H9 (cell line): ENCODE measurements around the gene ITGB7. TPM values are rescaled to one million over a fixed set of nuclear protein-coding genes. Genes with fewer than 3 reads are reported as not detected.

Source experiments
- DNase-seq: peaks from one replicate; pipeline ENCODE4 v3.0.0-alpha.2; 2017
- H2AFZ ChIP-seq: one replicate; pipeline ENCODE4 v1.6.1; 2013; ENCODE audit warnings: mild to moderate bottlenecking, low read length, control low read depth, moderate library complexity
- H2AK5ac ChIP-seq: 2 replicates; pipeline ENCODE4 v1.6.1; 2013; ENCODE audit warnings: low read length, control low read depth, mixed read lengths; ENCODE audit not compliant: insufficient read length
- H2BK120ac ChIP-seq: one replicate; pipeline ENCODE4 v1.6.1; 2013; ENCODE audit warnings: low read depth, mild to moderate bottlenecking, low read length, control low read depth, inconsistent platforms; ENCODE audit not compliant: poor library complexity, severe bottlenecking
- H2BK12ac ChIP-seq: 2 replicates; pipeline ENCODE4 v1.6.1; 2013; ENCODE audit warnings: low read length, control low read depth, mixed read lengths, low read depth; ENCODE audit not compliant: insufficient read length
- H2BK15ac ChIP-seq: 2 replicates; pipeline ENCODE4 v1.6.1; 2013; ENCODE audit warnings: low read depth, low read length, control low read depth
- H2BK20ac ChIP-seq: one replicate; pipeline ENCODE4 v1.6.1; 2013; ENCODE audit warnings: low read depth, mild to moderate bottlenecking, low read length, control low read depth, inconsistent platforms; ENCODE audit not compliant: poor library complexity, severe bottlenecking
- H2BK5ac ChIP-seq: 2 replicates; pipeline ENCODE4 v1.6.1; 2013; ENCODE audit warnings: low read length, control low read depth, mixed read lengths; ENCODE audit not compliant: insufficient read length
- H3K14ac ChIP-seq: 2 replicates; pipeline ENCODE4 v1.6.1; 2013; ENCODE audit warnings: low read length, control low read depth; ENCODE audit not compliant: insufficient read depth
- H3K18ac ChIP-seq: 2 replicates; pipeline ENCODE4 v1.6.1; 2013; ENCODE audit warnings: low read depth, mild to moderate bottlenecking, mixed read lengths, low read length, control low read depth; ENCODE audit not compliant: insufficient read length
- H3K23ac ChIP-seq: 2 replicates; pipeline ENCODE4 v1.6.1; 2013; ENCODE audit warnings: low read length, control low read depth, mixed read lengths, low read depth; ENCODE audit not compliant: insufficient read length
- H3K23me2 ChIP-seq: 2 replicates; pipeline ENCODE4 v1.6.1; 2013; ENCODE audit warnings: low read depth, mild to moderate bottlenecking, mixed read lengths, low read length, control low read depth; ENCODE audit not compliant: insufficient read length, poor library complexity, severe bottlenecking
- H3K27ac ChIP-seq: 2 replicates; pipeline ENCODE4 v1.5.1; 2013; ENCODE audit warnings: low read length, control low read depth, mixed read lengths, low read depth; ENCODE audit not compliant: insufficient read length
- H3K27me3 ChIP-seq: 2 replicates; pipeline ENCODE4 v1.6.1; 2013; ENCODE audit warnings: low read length, control low read depth, inconsistent platforms; ENCODE audit not compliant: insufficient read depth
- H3K4ac ChIP-seq: 2 replicates; pipeline ENCODE4 v1.6.1; 2013; ENCODE audit warnings: low read depth, mild to moderate bottlenecking, control low read depth, inconsistent platforms, low read length, moderate library complexity
- H3K4me1 ChIP-seq: 2 replicates; pipeline ENCODE4 v1.6.1; 2013; ENCODE audit warnings: low read length, control low read depth, inconsistent platforms; ENCODE audit not compliant: insufficient read depth
- H3K4me2 ChIP-seq: 2 replicates; pipeline ENCODE4 v1.6.1; 2013; ENCODE audit warnings: low read length, control low read depth, mixed read lengths; ENCODE audit not compliant: insufficient read length, insufficient read depth
- H3K56ac ChIP-seq: 2 replicates; pipeline ENCODE4 v1.6.1; 2013; ENCODE audit warnings: low read depth, mild to moderate bottlenecking, mixed read lengths, low read length, control low read depth; ENCODE audit not compliant: insufficient read length
- H3K79me1 ChIP-seq: 2 replicates; pipeline ENCODE4 v1.6.1; 2013; ENCODE audit warnings: low read depth, mild to moderate bottlenecking, moderate library complexity, low read length, control low read depth, inconsistent platforms; ENCODE audit not compliant: insufficient read depth, poor library complexity, severe bottlenecking
- H3K79me2 ChIP-seq: 2 replicates; pipeline ENCODE4 v1.6.1; 2013; ENCODE audit warnings: low read length, control low read depth, inconsistent platforms; ENCODE audit not compliant: insufficient read depth
- H3K9ac ChIP-seq: 2 replicates; pipeline ENCODE4 v1.6.1; 2013; ENCODE audit warnings: low read length, control low read depth, mixed read lengths; ENCODE audit not compliant: insufficient read length; ENCODE audit errors: extremely low read depth
- H3K9me3 ChIP-seq: one replicate; pipeline ENCODE4 v1.6.1; 2013; ENCODE audit warnings: low read depth, low read length, inconsistent platforms; ENCODE audit not compliant: control insufficient read depth
- H3T11ph ChIP-seq: one replicate; pipeline ENCODE4 v1.6.1; 2013; ENCODE audit warnings: mild to moderate bottlenecking, low read length, control low read depth, inconsistent platforms
- H4K20me1 ChIP-seq: one replicate; pipeline ENCODE4 v1.6.1; 2013; ENCODE audit not compliant: control insufficient read depth, insufficient read length, insufficient read depth
- H4K5ac ChIP-seq: 2 replicates; pipeline ENCODE4 v1.6.1; 2013; ENCODE audit warnings: low read depth, mild to moderate bottlenecking, mixed read lengths, low read length, control low read depth; ENCODE audit not compliant: insufficient read length
- H4K8ac ChIP-seq: replicated peaks from 2 replicates; pipeline ENCODE4 v1.6.1; 2013; ENCODE audit warnings: low read length, control low read depth, mixed read lengths, low read depth; ENCODE audit not compliant: insufficient read length
- H4K91ac ChIP-seq: 2 replicates; pipeline ENCODE4 v1.6.1; 2013; ENCODE audit warnings: low read depth, mild to moderate bottlenecking, moderate library complexity, mixed read lengths, low read length, control low read depth; ENCODE audit not compliant: insufficient read length
- H3K27ac Mint-ChIP-seq, 3 experiments: 2 replicates in 2 of 3; 3 replicates in 1 of 3; pipeline ENCODE4 v1.8.0; 2020 to 2021; ENCODE audit warnings: mixed read lengths in 3 of 3, mild to moderate bottlenecking in 1 of 3, moderate library complexity in 1 of 3
- H3K27me3 Mint-ChIP-seq: 2 replicates; pipeline ENCODE4 v1.8.0; 2021; ENCODE audit warnings: low read depth, mild to moderate bottlenecking, moderate library complexity, mixed read lengths
- H3K36me3 Mint-ChIP-seq, 3 experiments: 2 replicates in 2 of 3; 3 replicates in 1 of 3; pipeline ENCODE4 v1.8.0; 2020 to 2021; ENCODE audit warnings: low read depth in 3 of 3, mixed read lengths in 3 of 3; ENCODE audit not compliant: insufficient read depth in 1 of 3
- H3K4me1 Mint-ChIP-seq, 2 experiments: 2 replicates each; pipeline ENCODE4 v1.8.0; 2020; ENCODE audit warnings: mixed read lengths in 2 of 2
- H3K4me3 Mint-ChIP-seq, 2 experiments: 2 replicates in 1 of 2; 3 replicates in 1 of 2; pipeline ENCODE4 v1.8.0; 2020 to 2021; ENCODE audit warnings: mild to moderate bottlenecking in 2 of 2, mixed read lengths in 2 of 2, moderate library complexity in 1 of 2
- H3K9me3 Mint-ChIP-seq, 2 experiments: 2 replicates in 1 of 2; 3 replicates in 1 of 2; pipeline ENCODE4 v1.8.0; 2020; ENCODE audit warnings: mild to moderate bottlenecking in 2 of 2, mixed read lengths in 2 of 2, moderate library complexity in 1 of 2
- WGBS: extraction: QIAGEN DNeasy Blood & Tissue Kit; methylation state at CpG from one replicate; pipeline ENCODE4 v1.1.7; 2013; ENCODE audit warnings: missing lambda C conversion rate, low lambda C conversion rate, mixed read lengths; ENCODE audit not compliant: insufficient read length; ENCODE audit errors: extremely low coverage; 5-methylcytosine and 5-hydroxymethylcytosine counted together
- total RNA-seq: library from RNA; stranded (reverse); gene quantifications from 2 replicates; pipeline ENCODE4 v1.2.1, GENCODE V29; 2021
- TF ChIP-seq, protein P1 (sequence below): fragments of 200-600 bp; sonication (generic); conservative IDR thresholded peaks from 3 replicates; pipeline ENCODE4 v1.8.0; 2021; ENCODE audit warnings: antibody characterized with exemption, mild to moderate bottlenecking

The ITGB7 gene
- total RNA-seq, 1 experiment from 2014 or later, result 0.39 TPM

DNA sequence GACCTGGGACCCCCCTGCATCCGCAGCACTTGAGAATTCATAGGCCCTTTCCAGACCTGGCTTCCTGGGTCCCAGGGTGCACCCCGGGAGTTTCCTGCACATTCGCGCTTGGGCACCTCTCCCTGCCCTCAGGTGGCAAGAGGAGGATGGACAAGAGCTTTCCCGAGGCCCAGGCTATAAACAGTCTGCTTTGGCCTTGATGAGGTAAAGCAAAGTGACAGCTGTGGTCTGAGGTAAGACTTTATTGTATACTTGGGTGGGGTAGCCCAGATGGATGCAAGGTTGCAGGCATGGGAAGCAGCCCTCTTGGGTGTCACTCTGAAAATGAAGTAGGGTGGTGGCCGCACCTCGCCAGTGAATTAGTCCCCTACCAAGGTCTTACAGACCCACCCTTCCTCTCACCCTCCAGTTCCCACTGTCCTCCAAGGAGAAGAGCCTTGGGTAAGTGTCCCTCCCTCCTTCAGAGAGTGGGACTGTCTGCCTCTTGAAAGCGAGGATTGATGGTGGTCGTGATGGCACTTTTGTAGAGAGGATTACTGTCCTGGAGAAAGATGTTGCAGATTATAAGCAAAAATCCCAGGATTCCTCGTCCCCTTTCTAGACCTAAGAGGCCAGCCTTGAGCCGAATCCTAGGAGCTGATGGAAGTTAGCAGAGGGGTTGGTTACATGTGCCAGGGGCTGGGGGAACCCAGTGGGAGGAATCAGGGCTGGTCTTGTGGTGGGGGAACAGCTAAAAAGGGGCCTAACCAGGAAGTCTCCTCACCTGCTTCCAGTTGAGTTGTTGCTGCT lies 15.8 kb downstream of the ITGB7 start:
- Histone ChIP-seq H3K4me2 (no peak overlapping the region), H3K14ac (no peak overlapping the region), H3K79me1 (no peaks in the 10 kb centered on the region), H3K56ac (no peak overlapping the region), H2BK15ac (no peak overlapping the region), H4K8ac (no peak overlapping the region), H3K79me2 (no peaks in the 10 kb centered on the region), H2AK5ac (no peak overlapping the region), H2AFZ (no peak overlapping the region), H4K91ac (no peak overlapping the region), H3K4ac (no peak overlapping the region), H3K9me3 (no peaks in the 10 kb centered on the region), H4K5ac (no peak overlapping the region), H3K27me3 (peaks cover 11% of the 10 kb centered on the region; the same call in 1 of the 2 replicates), H2BK120ac (no peak overlapping the region), H2BK12ac (no peak overlapping the region), H3T11ph (no peak overlapping the region), H3K23ac (no peak overlapping the region), H2BK20ac (no peak overlapping the region), H3K27ac (no peak overlapping the region), H2BK5ac (no peak overlapping the region), H3K4me1 (no peaks in the 10 kb centered on the region), H3K23me2 (no peaks in the 10 kb centered on the region), H3K18ac (no peak overlapping the region), H3K9ac (no peak overlapping the region), H4K20me1 (no peaks in the 10 kb centered on the region)
- TF ChIP-seq, protein P1, sequence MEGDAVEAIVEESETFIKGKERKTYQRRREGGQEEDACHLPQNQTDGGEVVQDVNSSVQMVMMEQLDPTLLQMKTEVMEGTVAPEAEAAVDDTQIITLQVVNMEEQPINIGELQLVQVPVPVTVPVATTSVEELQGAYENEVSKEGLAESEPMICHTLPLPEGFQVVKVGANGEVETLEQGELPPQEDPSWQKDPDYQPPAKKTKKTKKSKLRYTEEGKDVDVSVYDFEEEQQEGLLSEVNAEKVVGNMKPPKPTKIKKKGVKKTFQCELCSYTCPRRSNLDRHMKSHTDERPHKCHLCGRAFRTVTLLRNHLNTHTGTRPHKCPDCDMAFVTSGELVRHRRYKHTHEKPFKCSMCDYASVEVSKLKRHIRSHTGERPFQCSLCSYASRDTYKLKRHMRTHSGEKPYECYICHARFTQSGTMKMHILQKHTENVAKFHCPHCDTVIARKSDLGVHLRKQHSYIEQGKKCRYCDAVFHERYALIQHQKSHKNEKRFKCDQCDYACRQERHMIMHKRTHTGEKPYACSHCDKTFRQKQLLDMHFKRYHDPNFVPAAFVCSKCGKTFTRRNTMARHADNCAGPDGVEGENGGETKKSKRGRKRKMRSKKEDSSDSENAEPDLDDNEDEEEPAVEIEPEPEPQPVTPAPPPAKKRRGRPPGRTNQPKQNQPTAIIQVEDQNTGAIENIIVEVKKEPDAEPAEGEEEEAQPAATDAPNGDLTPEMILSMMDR, result no peak
- WGBS, result no CpG with 5 or more reads among the region's 11 CpGs
- Mint-ChIP-seq H3K9me3 (no peaks in the 10 kb centered on the region), H3K4me1 (peaks cover 14 to 15% of the 10 kb centered on the region in 2 experiments), H3K27me3 (peaks cover 55% of the 10 kb centered on the region), H3K27ac (peak overlapping the region in 1 of 3 experiments; percentile 87; a peak in 1 of 7 replicates), H3K36me3 (peaks cover 14 to 24% (median 16%) of the 10 kb centered on the region in 3 experiments; a peak in 6 of 7 replicates), H3K4me3 (no peak overlapping the region)
- DNase-seq, result no peak
